ENCODE results near the gene ATM. TPM values are rescaled to one million over a fixed set of nuclear protein-coding genes. Genes with fewer than 3 reads are reported as not detected.

ATM gene
- 6.9 to 9.5 TPM (median 8.8 TPM) in 5 replicates for total RNA-seq (2022; extraction: Qiagen RNA extraction)

GRCh38 chr11:108222574-108223347, at the start of gene ATM, which contains the start of gene NPAT:
TSS of gene ATM (plus strand) at chr11:108223067. CDS start at chr11:108227625, 4,558 bp downstream.
TSS of gene NPAT (minus strand) at chr11:108222638. CDS start at chr11:108222536, 102 bp downstream.

Other genes starting within 250 kb of the ATM start
- 6.9 to 11.7 TPM (median 10.1 TPM) in 5 replicates for gene CUL5, start 214.2 kb upstream of the ATM start, total RNA-seq (2022; extraction: Qiagen RNA extraction)
- 60.6 to 81.1 TPM (median 65.3 TPM) in 5 replicates for gene ACAT1, start 101.5 kb upstream of the ATM start, total RNA-seq (2022; extraction: Qiagen RNA extraction)
- 3.4 to 5.4 TPM (median 4.5 TPM) in 5 replicates for gene NPAT, start 429 bp upstream of the ATM start, total RNA-seq (2022; extraction: Qiagen RNA extraction)
- gene C11orf65, start 244.5 kb downstream of the ATM start, total RNA-seq (2022; extraction: Qiagen RNA extraction) = 0.50 to 0.87 TPM (median 0.57 TPM) in 3 of 5 replicates, not detected in the others